22Rv1 (cell line): Measurements from ENCODE around the gene BUD13.

ENCODE experiments used
- CTCF ChIP-seq: fragments of 450-650 bp; IDR thresholded peaks from 2 replicates; pipeline ENCODE4 v1.5.1; 2017; ENCODE audit warnings: mild to moderate bottlenecking
- ZFX ChIP-seq: fragments of 450-650 bp; IDR thresholded peaks from 2 replicates; pipeline ENCODE4 v1.6.1; 2017; ENCODE audit warnings: antibody characterized with exemption, borderline replicate concordance

- TF ChIP-seq CTCF = no peak
- no peak for TF ChIP-seq ZFX
These were observed 15.7 kb upstream of the BUD13 start for GRCh38 chr11:116788534-116788933.
